ENCODE measurements around the gene PDS5A. TPM values are rescaled to one million over a fixed set of nuclear protein-coding genes. Genes with fewer than 3 reads are reported as not detected.
"Not testable (repeated sequence)": the region's sequence is repeated elsewhere in the genome, so short reads cannot be mapped to it uniquely, and the experiment has no call there.

The PDS5A gene
- polyA plus RNA-seq, 3 donors = 69.7 to 71.7 (median 70.5) TPM

DNA sequence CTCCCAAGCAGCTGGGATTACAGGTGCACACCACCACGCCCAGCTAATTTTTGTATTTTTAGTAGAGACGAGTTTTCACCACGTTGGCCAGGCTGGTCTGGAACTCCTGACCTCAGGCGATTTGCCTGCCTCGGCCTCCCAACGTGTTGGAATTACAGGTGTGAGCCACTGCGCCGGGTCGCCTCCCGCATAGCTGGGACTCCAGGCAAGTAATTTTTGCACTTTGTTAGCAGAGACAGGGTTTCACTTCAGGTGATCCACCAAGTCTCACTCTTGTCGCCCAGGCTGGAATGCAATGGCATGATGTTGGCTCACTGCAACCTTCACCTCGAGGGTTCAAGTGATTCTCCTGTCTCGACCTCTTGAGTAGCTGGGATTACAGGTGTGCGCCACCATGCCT lies 137.2 kb downstream of the PDS5A start:
- DNase-seq (ENCODE audit: low read depth in 3 of 3, low spot score in 2 of 3) = not testable (repeated sequence)

DNA sequence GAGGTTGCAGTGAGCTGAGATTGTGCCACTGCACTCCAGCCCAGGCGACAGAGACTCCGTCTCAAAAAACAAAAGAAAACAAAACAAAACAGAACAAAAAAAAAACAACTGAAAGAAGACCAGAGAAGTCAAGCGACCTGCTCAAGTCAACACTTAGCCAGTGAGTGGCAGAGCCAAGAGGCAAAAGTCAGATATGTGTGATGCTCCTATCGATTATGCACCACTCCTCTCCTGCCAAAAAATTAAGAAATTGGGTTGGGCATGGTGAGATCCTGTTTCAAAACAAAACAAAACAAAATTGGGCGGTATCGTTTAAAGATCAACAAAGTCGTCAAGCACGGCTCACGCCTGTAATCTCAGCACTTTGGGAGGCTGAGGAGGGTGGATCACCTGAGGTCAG lies 137.7 kb downstream of the PDS5A start:
- no peak for DNase-seq (ENCODE audit: low read depth in 3 of 3, low spot score in 2 of 3)

- not testable (repeated sequence) for DNase-seq (ENCODE audit: low read depth in 3 of 3, low spot score in 2 of 3)
Measured at GRCh38 chr4:39838431-39838830, 139.3 kb downstream of the PDS5A start.

- no peak for DNase-seq (ENCODE audit: low read depth in 3 of 3, low spot score in 2 of 3)
Measured at GRCh38 chr4:39834269-39834668, 143.4 kb downstream of the PDS5A start.

DNA sequence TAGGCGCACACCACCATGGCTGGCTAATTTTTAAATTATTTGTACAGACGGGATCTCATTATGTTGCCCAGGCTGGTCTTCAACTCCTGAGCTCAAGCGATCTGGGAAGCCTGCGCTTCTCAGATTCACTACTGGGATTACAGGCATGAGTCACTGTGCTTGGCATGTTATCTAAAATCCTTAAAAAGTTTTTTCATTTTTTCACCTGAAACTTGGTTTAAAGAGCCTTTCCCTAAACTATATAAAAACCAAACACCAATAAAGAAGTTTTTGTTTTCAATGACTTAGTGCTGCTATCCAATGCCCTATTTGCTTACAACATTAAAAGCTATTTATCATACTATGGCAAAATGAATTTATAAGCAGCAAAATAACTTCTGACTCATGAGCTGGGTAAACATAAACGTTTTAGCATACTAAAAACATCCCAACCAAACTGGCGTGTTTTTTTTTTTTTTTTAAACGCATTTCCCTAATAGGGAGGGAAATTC lies 151.9 kb downstream of the PDS5A start:
- no peak for DNase-seq (ENCODE audit: low read depth in 3 of 3, low spot score in 2 of 3)

- no peak for DNase-seq (ENCODE audit: low read depth in 3 of 3, low spot score in 2 of 3)
Measured at GRCh38 chr4:39825090-39825489, 152.6 kb downstream of the PDS5A start.

GRCh38 chr4:39823191-39823590 lies 154.5 kb downstream of the PDS5A start:
- no peak for DNase-seq (ENCODE audit: low read depth in 3 of 3, low spot score in 2 of 3)

- DNase-seq (ENCODE audit: low read depth in 3 of 3, low spot score in 2 of 3) = no peak
Measured at GRCh38 chr4:39822662-39823061, 155.0 kb downstream of the PDS5A start.

- DNase-seq (ENCODE audit: low read depth in 3 of 3, low spot score in 2 of 3) = no peak
Measured at GRCh38 chr4:39821951-39822350, 155.8 kb downstream of the PDS5A start.

GRCh38 chr4:39820186-39820585 lies 157.5 kb downstream of the PDS5A start:
- DNase-seq (ENCODE audit: low read depth in 3 of 3, low spot score in 2 of 3) = no peak

- no peak for DNase-seq (ENCODE audit: low read depth in 3 of 3, low spot score in 2 of 3)
Measured at GRCh38 chr4:39818646-39819045, 159.1 kb downstream of the PDS5A start.

DNA sequence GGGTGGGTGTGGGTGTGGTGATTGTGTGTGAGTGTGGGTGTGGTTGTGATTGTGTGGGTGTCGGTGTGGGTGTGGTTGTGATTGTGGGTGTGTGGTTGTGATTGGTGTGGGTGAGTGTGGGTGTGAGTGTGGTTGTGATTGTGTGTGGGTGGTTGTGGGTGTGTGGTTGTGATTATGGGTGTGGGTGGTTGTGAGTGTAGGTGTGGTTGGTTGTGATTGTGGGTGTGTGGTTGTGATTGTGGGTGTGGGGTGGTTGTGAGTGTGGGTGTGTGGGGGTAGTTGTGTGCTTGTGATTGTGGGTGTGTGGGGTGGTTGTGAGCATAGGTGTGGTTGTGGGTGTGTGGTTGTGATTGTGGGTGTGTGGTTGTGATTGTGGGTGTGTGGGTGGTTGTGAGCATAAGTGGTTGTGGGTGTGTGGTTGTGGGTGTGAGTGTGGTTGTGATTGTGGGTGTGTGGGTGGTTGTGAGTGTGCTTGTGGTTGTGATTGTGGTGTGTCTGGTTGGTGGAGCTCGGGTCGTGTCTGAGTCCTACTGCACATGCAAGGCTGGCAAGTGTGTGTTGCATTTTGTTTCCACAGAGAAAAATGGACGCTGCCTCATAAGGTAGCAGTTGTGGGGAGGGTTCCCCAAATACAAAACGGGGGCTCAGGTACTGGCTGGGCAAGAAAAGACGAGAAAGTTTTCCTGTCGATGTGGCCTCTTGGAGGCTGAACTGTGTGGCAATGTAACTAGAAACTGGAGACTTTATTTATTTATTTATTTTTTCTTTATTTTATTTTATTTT lies 163.1 kb downstream of the PDS5A start:
- no peak for DNase-seq (ENCODE audit: low read depth in 3 of 3, low spot score in 2 of 3)

DNA sequence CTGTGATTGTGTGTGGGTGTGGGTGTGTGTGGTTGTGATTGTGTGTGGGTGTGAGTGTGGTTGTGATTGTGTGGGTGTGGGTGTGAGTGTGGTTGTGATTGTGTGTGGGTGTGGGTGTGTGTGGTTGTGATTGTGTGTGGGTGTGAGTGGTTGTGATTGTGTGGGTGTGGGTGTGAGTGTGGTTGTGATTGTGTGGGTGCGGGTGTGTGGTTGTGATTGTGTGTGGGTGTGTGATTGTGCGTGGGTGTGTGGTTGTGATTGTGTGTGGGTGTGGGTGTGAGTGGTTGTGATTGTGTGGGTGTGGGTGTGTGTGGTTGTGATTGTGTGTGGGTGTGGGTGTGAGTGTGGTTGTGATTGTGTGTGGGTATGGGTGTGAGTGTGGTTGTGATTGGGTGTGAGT lies 163.9 kb downstream of the PDS5A start:
- DNase-seq (ENCODE audit: low read depth in 3 of 3, low spot score in 2 of 3) = not testable (repeated sequence)

DNA sequence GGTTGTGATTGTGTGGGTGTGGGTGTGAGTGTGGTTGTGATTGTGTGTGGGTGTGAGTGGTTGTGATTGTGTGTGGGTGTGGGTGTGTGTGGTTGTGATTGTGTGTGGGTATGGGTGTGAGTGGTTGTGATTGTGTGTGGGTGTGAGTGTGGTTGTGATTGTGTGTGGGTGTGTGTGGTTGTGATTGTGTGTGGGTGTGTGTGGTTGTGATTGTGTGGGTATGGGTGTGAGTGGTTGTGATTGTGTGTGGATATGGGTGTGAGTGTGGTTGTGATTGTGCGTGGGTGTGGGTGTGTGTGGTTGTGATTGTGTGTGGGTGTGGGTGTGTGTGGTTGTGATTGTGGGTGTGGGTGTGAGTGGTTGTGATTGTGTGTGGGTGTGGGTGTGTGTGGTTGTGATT lies 164.7 kb downstream of the PDS5A start:
- not testable (repeated sequence) for DNase-seq (ENCODE audit: low read depth in 3 of 3, low spot score in 2 of 3)

DNA sequence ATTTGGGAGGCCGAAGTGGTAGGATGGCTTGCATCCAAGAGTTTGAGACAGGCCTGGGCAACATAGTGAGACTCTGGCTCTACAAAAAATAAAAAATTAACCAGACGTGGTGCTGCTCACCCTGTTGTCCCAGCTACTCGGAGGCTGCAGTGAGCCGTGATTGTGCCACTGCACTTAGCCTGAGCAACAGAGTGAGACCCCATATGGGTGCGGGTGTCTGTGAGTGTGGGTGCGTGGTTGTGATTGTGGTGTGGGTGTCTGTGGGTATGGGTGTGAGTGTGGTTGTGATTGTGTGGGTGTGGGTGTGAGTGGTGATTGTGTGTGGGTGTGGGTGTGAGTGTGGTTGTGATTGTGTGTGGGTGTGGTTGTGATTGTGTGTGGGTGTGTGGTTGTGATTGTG lies 165.2 kb downstream of the PDS5A start:
- no peak for DNase-seq (ENCODE audit: low read depth in 3 of 3, low spot score in 2 of 3)

DNA sequence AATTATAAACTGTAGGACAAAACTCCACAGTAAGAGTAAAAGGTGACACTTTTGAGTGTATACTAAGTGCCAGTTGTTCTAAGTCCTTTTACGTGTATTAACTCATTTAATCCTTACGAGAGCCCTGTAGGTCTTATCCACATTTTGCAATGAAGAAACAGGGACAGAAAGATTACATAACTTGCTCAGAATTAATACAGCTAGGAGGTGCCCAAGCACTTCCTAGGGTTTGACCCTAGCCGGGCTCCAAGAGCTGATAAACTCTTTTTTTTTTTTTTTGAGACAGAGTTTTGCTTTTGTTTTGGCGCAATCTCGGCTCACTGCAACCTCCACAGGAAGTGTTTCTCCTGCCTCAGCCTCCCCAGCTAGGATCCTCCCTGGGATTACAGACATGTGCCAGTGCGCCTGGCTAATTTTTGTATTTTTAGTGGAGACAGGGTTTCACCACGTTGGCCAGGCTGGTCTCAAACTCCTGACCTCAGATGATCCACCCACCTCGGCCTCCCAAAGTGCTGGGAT lies 169.4 kb downstream of the PDS5A start:
- no peak for DNase-seq (ENCODE audit: low read depth in 3 of 3, low spot score in 2 of 3)

- DNase-seq (ENCODE audit: low read depth in 3 of 3, low spot score in 2 of 3) = no peak
Measured at GRCh38 chr4:39802005-39802404, 175.7 kb downstream of the PDS5A start.

DNA sequence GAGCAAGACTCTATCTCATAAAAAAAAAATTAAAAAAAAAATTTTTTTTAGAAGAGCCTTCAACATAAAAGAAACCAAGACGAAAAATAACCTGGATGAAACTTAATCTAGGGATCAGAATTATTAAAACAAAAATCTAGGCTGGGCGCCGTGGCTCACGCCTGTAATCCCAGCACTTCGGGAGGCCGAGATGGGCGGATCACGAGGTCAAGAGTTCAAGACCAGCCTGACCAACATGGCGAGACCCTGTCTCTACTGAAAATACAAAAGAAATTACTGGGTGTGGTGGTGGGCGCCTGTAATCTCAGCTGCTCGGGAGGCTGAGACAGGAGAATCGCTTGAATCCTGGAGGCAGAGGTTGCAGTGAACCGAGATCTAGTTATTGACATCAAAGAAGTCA lies 184.7 kb downstream of the PDS5A start:
- not testable (repeated sequence) for DNase-seq (ENCODE audit: low read depth in 3 of 3, low spot score in 2 of 3)

- DNase-seq (ENCODE audit: low read depth in 3 of 3, low spot score in 2 of 3) = no peak
Measured at GRCh38 chr4:39792529-39792928, 185.2 kb downstream of the PDS5A start.

DNA sequence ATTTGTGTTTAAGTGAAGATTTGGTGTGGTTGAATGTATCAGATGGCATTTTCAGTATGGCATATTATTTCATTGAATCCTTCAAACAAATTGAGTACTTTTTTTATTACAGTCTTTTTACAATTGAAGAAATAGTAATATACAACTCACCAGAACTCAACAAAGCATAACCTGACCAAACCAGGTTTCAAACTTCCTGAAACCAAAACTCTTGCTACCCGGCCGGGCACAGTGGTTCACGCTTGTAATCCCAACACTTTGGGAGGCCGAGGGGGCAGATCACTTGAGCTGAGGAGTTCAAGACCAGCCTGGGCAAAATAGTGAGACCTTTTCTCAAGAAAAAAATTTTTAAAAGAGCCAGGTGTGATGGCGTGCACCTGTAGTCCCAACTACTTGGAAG lies 185.6 kb downstream of the PDS5A start:
- DNase-seq (ENCODE audit: low read depth in 3 of 3, low spot score in 2 of 3) = no peak

DNA sequence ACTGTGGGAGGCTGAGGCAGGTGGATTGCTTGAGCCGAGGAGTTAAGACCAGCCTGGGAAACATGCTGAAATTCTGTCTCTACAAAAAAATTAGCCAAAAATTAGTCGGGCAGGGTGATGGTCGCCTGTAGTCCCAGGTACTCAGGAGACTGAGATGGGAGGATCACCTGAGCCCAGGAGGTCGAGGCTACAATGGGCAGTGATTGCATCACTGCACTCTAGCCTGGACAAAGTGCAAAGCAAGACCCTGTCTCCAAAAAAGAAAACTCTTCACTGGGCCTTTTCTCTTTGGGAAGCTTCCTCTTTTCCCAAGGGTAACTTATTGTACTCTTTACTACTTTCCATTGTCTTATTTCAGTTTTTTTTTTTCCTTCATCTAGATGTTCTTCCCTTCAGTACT lies 190.9 kb downstream of the PDS5A start:
- no peak for DNase-seq (ENCODE audit: low read depth in 3 of 3, low spot score in 2 of 3)

- no peak for DNase-seq (ENCODE audit: low read depth in 3 of 3, low spot score in 2 of 3)
Measured at GRCh38 chr4:39785083-39785482, 192.6 kb downstream of the PDS5A start.
